ENCODE results near the gene URB1.

The URB1 gene

DNA sequence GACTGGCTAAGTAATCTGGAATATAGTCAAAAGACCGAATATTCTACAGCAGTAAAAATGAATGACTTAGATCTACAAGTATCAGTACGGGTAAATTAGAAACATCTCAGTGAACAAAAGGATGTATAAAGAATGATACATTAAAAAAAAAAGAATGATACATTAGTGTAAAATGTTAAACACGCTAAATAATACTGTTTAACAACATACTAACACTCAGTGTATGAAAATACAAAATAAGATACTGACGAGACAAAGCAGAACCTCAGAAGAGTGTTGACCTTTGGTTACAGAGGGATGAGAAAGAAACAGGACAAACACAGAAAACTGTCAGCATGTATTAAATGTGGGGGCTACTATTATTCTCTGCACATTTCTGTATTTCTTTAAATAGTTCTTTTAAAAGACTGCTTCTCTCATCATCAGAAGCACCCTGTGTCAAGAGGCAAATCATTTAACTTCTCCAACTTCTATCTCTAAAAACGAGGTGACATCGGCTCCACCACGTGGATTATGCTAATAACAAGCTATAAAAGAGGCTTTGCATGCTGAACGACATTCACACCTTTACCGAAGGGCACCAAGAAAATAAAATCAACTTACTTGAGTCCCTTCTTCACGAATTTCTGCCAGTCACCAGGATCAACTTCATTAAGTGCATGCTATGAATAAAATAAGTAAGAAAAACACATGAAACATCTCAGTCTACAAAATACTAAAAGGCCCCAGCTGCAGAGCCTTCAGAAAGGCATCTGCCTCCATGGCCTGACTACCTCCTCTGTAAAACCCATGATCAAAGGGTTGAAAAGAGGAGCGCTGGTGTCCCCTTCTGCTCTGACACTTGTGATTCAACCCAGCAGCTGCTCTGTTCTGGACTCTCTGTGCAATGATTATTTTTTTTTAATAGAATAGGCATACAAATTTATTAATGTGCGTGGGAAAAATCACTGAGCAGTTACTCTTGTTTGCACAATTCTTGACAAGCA, 51.7 kb downstream of the URB1 start:
- DNase-seq: no peak

DNA sequence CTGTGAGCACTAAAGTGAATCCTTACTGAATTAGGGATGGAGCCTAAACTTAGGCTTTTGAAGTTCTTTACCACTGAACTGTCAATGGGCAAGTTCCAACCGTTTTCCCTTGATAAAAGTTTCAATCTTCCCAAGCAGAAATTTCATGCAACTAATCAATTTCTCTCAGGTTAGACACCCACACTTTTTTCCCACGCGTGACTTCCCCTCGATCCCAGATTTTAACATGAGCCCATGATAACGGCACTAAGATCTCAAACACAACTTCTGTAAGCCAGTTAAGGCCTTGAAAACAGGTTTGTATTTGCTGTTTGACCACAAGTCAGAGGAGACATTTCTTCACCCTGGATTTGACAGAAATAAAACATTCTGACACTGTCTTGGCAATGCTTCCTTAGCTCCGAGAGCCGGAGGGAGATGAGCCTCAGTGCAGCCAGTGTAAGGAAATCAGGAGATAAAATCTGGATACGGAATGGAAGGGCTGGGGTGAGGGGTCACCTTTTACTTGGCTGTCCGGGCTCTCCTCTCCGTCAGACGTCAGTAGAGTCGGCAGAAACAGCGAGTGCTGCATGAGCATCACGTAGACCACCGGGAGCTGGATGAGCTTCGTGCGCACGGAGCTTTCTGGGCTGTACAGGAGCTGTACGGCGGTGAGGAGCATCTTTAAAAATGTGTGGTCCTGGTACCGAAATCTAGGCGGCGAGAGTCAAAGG, 54.4 kb downstream of the URB1 start:
- no peak for DNase-seq

DNA sequence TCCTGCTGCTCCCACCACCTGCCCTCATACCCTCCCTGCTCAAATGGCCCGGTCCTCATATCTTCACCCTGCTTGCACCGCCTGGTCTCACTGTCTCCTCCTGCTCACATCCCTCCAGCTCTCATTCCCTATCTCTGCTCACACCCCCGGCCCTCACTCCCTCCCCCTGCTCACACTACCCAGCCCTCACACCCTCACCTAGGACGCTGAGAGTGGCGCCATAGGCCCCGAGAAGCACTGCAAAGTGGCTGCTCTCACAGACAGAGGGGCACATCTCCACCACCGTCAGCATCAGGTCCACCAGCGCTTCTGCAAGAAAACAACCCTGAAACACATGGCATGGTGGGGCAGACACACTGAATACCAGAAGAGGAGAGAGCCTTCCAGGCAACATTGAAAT, 55.6 kb downstream of the URB1 start:
- no peak for DNase-seq

DNA sequence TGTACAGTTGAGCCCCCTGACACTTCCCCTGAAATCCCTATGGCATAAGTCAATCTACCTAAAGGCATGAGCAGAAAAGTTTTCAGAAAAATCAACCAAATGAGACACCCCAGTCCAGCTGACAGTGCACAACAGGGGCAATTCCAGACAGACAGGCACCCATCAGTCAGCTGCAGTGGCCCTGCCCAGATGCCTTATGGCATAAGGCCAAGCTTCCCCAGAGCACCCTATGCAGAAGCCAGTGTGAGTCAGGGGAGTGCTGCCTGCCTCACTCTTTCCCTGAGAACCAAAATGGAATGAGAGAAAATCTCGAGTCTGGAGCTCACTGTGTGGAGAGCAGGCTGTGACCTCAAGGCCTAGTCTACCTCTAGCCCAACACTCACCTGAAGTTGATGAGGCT, 56.1 kb downstream of the URB1 start:
- DNase-seq: no peak

DNA sequence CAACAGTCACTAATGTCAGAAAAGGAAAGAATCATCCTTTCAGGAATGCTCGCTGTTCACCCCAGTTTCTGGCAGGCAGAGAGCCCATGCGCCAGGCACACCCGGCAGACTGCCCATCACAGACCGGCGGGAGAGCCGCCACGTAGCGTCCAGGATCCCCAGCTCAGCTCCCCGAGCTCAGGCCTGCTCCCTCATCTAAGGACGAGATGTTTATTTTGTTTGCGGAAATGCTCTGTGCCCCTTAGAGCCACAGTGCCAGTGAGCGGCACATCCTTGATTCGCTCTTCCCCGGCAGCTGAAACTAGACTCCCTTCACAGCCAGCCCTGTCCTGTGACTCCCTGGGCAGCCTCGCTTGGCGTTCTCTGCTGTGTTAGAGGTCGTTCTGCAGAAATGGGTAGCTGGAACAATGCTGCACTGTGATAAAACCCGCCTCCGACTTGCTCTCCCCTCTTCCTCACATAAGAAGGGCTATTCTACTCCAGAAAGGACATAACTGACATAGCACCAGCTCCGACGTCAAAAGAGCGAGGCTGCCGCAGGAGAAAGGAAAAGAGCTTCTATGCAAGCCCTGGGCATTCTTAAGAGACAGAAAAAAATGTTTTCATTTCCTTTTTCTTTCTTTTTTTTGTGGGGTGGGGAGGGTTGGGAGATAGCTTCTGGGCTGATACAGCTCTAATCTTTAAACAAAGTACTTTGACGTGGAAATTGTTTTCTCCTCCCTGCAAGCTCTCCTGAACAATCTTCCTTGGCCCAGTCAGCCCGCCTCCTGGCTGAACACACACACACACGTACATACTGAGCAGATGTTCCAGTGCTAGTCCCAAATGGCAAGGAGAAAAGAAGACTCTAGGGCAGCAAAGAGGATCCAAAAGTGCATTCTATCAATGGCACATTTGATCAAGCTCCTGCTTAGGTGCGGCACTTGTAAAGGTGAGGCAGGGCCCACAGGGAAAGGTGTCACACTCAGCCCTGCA, 56.9 kb downstream of the URB1 start:
- DNase-seq: no peak

DNA sequence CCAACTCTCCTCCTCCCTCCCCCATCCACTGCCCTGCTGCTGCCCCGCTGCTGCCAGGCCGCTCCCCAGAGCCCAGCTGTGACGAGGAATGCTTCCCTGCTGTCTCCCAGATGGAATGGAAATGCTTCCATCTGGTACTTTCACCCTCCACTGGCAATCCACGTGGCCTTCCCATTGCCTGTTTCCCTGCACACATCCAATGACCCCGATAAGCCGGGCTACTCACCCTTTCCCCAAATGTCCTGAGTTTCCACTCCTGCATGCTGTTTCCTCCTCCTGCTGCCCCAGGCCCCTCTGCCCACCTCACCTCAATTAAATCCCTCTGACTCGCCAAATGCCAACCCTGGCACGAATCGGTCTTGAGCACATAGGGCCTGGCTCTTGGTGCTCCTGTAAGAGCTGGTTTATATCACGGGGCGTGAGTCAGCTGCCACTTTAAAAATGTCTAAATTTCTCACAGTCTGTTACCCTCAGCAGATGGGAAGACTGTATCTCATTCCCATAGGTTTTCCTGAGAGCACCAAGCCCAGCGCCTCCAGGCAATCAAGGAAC, 57.8 kb downstream of the URB1 start:
- DNase-seq: no peak

DNA sequence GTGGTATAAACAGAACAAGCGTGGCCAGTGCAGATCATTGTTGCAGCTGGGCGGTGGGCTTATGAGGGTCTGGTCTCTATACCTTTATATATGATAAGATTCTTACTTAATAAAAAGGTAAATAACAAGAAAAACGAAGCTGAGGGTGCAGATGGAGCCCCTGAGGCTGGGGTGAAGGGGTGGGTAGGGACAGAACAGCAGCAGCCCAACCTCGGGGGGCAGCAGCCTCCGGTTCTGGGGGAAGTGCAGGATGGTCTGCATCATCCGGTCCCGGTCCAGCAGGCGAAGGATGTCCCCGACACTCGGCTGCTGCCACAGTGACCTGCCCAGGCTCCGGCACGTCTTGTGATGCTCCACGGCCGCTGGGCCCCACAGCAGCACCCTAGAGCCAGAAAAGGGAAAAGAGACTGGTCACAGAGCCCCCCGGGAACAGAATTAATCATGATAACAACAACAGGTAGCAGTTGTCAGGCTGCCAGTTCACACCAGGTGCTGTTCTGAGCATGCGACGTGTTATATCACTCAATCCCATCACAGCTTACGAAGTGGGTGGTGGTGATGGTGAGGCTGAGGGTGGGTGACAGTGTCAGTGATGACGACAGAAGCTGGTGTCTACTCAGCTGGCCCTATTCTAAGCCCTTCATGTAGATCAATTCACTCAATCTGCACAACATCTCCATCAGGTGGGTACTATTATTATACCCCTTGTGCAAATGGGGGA, 58.7 kb downstream of the URB1 start:
- DNase-seq: no peak

DNA sequence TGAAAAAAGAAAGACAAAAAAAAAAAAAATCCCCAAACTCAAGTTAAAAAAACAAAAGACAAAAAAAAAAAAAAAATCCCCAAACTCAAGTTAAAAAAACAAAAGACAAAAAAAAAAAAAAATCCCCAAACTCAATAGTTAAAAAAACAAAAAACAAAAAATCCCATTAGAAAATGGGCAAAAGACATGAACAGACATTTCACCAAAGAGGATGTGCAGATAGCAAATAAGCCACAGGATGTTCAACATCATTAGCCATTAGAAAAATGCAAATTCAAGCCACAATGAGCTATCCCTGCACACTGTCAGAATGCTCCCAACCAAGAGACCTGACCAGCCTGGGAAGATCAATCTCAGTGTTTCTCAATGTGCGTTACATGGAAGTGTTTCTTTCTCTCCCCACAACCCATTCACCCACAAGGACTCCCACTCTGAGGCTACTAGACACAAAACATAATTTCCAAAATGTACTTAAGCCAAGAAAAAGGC, 60.3 kb downstream of the URB1 start:
- DNase-seq: no peak

DNA sequence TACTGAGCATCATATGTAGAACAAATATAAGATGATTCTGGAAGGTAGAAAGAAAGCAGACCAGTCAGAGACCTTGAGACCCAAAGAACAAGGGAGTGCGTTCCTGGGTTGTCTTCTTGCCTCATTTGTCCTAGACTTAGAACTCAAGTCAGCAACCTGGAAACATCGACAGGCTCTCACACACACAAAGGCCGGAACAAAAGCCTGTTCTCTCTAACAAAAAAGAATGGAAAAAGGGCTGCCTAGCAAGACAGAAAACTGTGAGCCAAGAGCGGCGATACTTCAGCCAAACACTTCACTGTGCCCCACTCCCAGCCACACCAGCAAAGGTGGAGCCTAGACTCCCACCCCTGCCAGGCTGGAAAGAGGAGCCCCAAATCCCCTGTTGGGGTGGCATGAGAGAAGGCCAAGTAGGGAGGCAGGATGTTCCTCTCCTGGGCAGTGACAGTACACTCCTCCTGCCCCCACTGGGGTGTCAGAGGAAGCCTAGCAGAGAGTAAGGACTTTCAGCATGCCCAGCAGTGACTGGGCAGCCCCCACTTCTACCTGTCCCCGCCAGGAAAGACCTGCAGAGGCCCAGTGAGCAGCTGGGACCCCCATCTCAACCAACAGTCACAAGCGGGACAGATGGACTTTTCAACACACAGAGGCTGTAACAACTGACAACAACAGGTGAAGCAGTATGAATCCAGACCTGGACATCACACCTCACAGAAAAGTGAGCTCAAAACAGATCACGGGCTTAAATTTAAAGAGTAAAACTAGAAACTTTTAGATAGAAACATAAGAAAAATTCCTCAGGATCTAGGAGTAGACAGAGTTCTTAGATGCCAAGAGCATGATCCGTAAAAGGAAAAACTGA, 61.1 kb downstream of the URB1 start:
- DNase-seq: no peak

DNA sequence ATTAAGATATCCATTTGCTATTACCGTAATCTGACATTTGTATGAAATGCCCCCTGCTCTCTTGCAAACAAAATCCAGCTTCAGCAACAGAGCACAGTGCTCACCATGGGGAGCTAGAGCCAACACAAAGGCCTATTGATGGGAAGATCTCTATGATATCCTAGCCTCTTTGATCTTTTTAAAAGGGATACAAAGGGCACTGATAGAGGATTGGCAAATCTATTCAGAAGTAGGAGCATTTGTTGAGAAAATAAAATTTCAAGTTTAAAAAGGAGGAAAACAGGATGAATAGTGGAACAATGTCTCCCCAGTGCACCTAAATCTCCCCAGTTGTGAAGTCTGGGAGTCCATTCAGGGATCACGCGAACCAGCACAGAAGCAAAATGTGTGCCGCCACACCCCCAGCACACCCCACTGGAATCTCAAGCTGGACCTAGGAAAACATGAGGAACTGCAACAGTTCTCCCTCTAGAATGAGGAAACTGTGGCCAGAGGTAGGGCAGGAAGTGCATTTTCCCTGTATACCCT, 62.0 kb downstream of the URB1 start:
- DNase-seq: no peak

DNA sequence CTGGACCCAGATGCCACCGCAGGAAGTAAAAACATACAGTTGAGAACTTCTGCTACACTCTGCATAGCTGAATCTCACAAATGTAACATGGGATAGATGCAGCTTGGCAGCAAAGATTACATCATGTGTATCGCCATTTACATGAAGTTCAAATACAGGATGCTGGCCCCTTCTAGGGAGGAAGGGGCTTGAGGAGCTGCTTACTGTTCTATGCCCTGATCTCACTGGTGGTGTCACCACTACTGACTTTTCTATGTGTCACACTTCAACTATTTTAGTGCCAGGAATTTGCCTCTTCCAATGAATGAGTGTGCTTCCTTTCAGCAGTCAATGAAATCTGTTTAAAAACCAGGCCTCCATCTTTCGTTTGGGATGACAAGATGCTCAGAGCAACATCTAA, 63.0 kb downstream of the URB1 start:
- no peak for DNase-seq

DNA sequence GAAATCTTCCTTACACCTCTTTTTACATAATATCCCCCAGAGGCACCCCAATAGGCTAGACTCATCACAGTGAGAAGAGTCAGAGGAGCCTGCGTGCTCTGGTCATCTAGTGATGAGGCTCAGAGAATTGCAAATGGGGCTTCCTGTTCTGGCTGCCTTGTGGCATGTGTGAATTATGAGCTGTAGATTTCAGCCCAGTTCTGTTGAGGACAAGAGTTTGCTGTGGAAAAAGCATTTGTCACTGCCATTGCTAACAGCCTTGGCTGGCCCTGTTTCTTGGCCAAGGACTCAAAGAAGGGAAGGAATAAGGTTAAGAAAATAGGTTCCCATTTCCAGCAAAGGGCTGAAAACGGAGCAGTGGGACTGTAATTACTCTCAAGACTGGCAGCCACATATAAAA, 63.5 kb downstream of the URB1 start:
- no peak for DNase-seq

DNA sequence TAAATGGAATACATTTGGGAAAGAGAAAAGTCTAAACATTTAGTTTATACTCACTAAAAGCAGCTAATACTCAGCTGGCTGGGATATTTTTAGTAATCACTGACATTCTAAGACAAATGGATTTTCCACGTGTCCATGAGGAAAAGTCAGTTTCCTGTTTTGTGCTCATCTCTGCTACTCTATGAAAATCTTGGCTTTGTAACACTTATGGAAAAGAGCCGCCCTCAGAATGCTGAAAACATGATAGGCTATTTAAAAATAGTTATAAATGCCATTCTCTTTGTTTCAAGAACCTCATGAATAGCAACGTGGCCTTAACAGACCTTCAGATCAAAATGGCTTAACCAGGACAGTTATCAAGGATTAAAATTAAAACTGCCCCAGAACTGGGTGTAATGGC, 64.2 kb downstream of the URB1 start:
- DNase-seq: no peak

DNA sequence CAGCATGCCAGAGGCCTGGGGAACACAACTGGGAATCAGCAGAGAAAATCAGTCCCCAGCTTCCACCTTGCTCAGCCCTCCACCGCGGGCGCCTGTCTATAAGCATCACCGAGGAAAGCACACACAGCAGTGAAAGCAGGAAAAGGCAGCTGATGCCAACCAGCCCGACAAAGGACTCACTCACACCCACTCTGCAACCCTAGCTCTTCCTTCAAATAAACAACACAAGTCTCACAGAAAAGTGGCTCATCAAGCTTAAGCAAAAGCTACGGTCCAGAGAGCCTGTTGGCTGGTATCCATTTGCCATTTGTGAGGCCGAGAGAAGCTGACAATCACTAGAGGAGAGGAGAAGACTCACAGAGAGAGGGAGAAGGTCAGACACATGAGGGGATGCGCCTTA, 67.1 kb downstream of the URB1 start:
- no peak for DNase-seq

DNA sequence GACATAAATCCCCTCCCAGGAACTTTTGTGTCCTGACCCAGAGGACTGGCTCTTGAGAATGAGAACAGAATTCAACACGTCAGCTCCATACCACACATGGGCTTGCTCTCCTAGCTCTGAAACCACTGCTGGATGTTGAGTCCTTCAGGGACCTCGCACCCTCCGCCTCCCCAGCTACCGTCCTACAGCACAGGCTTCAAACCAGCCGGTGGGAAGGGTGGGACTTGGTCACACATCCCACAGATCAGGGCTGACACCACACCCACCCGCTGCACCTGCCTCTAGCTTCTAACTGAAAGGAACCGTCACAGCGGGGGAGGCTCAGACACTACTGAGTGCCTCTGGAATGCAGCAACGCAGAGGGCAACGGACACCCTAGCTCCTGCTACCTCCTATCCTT, 70.1 kb downstream of the URB1 start:
- DNase-seq: no peak

DNA sequence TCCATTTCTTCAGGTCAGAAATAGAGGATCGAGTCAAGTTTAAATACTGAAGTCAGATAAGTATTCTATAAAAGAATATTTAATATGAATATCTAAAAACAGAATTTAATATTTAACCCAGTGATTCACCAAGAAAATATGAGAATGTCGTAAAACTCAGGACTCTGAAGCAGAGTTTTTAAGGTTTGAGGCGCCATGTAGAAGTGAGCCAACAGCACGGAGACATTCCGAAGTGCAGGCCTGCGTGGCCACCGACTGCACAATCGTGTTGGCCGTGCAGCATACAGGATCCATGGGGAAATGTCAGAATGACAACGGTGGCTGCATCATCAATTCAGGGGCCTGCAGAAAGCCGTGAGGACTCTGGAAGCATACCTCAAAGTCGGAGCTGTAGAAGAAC, 70.7 kb downstream of the URB1 start:
- no peak for DNase-seq

DNA sequence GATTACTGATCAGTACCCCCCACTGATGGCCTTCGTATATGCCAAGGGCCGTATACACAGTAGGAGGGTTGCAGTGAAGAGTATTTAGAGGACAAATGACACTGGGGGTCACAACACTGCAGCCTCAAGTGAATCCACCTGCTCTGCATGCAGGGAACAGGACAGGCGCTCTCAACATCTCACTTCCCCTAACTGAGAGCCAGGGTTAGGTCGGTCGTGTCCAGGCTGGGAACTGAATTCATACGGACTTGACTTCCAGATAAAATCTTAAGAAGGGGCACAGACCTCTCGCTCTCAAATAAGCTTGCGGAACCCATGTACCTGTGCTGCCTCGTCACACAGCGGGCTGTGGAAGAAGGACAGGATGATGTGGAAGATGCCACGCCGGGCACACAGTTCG, 71.3 kb downstream of the URB1 start:
- DNase-seq: no peak

DNA sequence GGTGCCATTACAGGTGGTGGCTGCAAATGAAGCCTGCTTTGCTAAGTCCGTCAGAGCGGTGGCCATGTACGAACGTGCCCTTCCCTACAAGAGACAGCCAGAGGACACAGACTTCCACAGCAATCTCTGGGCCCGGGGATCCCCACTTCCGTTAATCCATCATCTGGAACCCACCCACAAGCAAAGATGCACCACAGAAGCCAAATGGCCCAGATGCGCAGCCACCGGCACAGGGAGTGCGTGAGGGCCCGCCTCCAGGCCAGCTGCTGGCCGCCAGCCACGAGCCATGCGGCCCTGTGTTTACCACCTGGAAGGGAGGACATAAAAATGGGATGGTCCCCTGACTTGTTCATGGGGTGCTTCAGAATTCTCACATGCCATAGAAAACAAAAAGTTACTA, 72.1 kb downstream of the URB1 start:
- no peak for DNase-seq

DNA sequence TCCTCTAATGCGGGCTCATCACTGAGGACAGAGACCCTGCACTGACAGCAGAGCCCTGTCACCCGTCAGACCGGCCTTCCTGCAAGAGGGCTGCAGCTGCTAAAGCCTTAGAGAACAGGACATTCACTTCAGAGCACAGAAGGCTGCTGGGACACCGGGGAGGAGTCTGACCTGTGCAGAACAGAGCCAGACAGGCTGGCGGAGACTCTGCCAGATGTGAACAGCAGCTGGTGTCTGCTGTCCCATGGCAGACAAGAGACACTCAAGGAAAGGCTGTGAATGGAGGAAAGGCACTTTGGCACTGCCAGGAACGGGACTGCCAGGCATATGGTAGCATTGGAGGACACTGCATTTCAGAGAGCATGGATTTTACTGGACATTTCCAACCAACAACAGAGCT, 72.8 kb downstream of the URB1 start:
- no peak for DNase-seq

DNA sequence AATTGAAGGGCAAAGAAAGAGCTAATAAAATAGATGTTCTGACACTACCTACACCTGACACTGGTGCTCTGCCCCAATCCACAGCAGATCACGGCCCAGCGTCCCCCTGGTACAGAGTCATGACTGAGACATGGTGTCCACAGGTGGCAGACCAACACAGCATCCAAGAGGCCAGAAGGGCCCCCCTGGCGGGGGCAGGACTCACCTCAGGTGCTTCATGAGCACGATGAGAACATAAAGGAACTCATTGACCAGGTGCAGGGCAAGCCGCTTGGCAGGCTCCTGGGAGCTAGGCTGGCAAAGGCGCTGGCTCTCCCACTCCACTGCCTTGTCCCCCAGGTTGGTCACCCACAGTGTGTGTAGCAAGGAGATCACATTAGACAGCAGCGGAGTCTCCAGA, 73.8 kb downstream of the URB1 start:
- DNase-seq: no peak

DNA sequence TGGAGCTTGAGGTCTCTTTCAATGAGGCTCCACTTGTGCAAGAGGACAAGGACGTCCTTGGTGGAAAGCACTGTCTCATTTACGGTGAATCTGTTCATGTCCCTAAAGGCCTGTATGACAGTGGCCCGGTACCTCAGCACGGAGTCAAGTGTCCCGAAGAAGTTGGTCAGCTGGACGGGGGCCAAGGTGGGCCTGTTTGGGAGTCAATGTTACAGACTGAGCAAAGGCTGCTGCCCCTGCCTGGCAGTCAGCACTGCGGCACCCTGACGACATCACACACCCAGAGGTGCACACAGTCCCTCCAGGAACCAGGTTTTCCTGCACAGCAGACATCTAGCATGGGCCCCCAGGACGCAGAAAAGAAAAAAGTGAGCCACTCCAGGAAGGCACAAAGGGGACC, 75.1 kb downstream of the URB1 start:
- DNase-seq: no peak
